A549 (cell line): Measurements from ENCODE around the gene APMAP.

Source experiments
- CTCF ChIP-seq: fragments of >200 bp; sonication (Bioruptor Twin); formaldehyde crosslinking; IDR thresholded peaks from 3 replicates; pipeline ENCODE4 v1.5.1; 2016
- E2F6 ChIP-seq: IDR thresholded peaks from 2 replicates; pipeline ENCODE4 v1.6.1; 2012; ENCODE audit warnings: low read depth, borderline replicate concordance
- NR3C1 ChIP-seq: fragments of >200 bp; sonication (Bioruptor Twin); formaldehyde crosslinking; IDR thresholded peaks from 3 replicates; pipeline ENCODE4 v1.6.1; 2017
- USF2 ChIP-seq: fragments of 450-650 bp; IDR thresholded peaks from 2 replicates; pipeline ENCODE4 v1.6.1; 2014; ENCODE audit warnings: antibody characterized with exemption

GRCh38 chr20:25006431-25007167 lies 14.0 kb upstream of the APMAP start:
- TF ChIP-seq NR3C1 = no peak
- TF ChIP-seq CTCF = no peak
- TF ChIP-seq USF2 = no peak
- no peak for TF ChIP-seq E2F6
